HepG2 (cell line): Measurements from ENCODE around the gene E2F3. TPM values are rescaled to one million over a fixed set of nuclear protein-coding genes. Genes with fewer than 3 reads are reported as not detected.

ENCODE experiments used
- BATF2 ChIP-seq: sonication (generic); formaldehyde crosslinking; IDR thresholded peaks from 2 replicates; pipeline ENCODE4 v1.8.0; 2022; ENCODE audit warnings: mild to moderate bottlenecking, missing genetic modification reagents, moderate library complexity
- FOSL1 ChIP-seq: sonication (generic); formaldehyde crosslinking; IDR thresholded peaks from 2 replicates; pipeline ENCODE4 v1.9.0; 2021; ENCODE audit warnings: missing genetic modification reagents, borderline replicate concordance
- GPN1 ChIP-seq: sonication (generic); formaldehyde crosslinking; IDR thresholded peaks from 2 replicates; pipeline ENCODE4 v1.5.1; 2020; ENCODE audit warnings: missing genetic modification reagents, borderline replicate concordance
- HINFP ChIP-seq: sonication (generic); formaldehyde crosslinking; IDR thresholded peaks from 2 replicates; pipeline ENCODE4 v1.4.0; 2020; ENCODE audit warnings: low read depth, mild to moderate bottlenecking, missing genetic modification reagents
- HNF4A ChIP-seq: sonication (generic); formaldehyde crosslinking; IDR thresholded peaks from 2 replicates; pipeline ENCODE4 v1.4.0; 2020; ENCODE audit warnings: missing genetic modification reagents
- NBN ChIP-seq: fragments of 450-650 bp; conservative IDR thresholded peaks from 2 replicates; pipeline ENCODE4 v1.6.1; 2017
- PAF1 ChIP-seq: IDR thresholded peaks from 2 replicates; pipeline ENCODE4 v1.6.1; 2016; ENCODE audit warnings: missing genetic modification reagents, missing compliant biosample characterization
- PLSCR1 ChIP-seq: sonication (generic); formaldehyde crosslinking; IDR thresholded peaks from 2 replicates; pipeline ENCODE4 v1.5.0; 2020; ENCODE audit warnings: missing genetic modification reagents, mild to moderate bottlenecking, borderline replicate concordance
- PRMT3 ChIP-seq: sonication (generic); formaldehyde crosslinking; IDR thresholded peaks from 2 replicates; pipeline ENCODE4 v1.8.1; 2022; ENCODE audit warnings: low read depth, mild to moderate bottlenecking, moderate library complexity, missing genetic modification reagents, borderline replicate concordance
- SATB2 ChIP-seq: sonication (generic); formaldehyde crosslinking; IDR thresholded peaks from 2 replicates; pipeline ENCODE4 v1.5.0; 2020; ENCODE audit warnings: missing genetic modification reagents
- SMAD9 ChIP-seq: sonication (generic); formaldehyde crosslinking; IDR thresholded peaks from 2 replicates; pipeline ENCODE4 v1.5.1; 2020; ENCODE audit warnings: mild to moderate bottlenecking, missing genetic modification reagents
- SRSF1 ChIP-seq: fragments of 200-400 bp; formaldehyde crosslinking; optimal IDR thresholded peaks from 2 replicates; pipeline ENCODE3; 2017; ENCODE audit warnings: mild to moderate bottlenecking, low read depth, low read length, moderate library complexity
- STAT6 ChIP-seq: sonication (generic); formaldehyde crosslinking; IDR thresholded peaks from 2 replicates; pipeline ENCODE4 v1.4.0; 2020; ENCODE audit warnings: missing genetic modification reagents, mild to moderate bottlenecking, borderline replicate concordance
- THYN1 ChIP-seq: sonication (generic); formaldehyde crosslinking; IDR thresholded peaks from 2 replicates; pipeline ENCODE4 v1.8.1; 2023; ENCODE audit warnings: low read depth, mild to moderate bottlenecking, moderate library complexity, missing genetic modification reagents, borderline replicate concordance
- ZBTB7A ChIP-seq: sonication (generic); formaldehyde crosslinking; IDR thresholded peaks from 2 replicates; pipeline ENCODE4 v1.8.0; 2022; ENCODE audit warnings: mild to moderate bottlenecking, missing genetic modification reagents
- ZMYM2 ChIP-seq: sonication (generic); formaldehyde crosslinking; IDR thresholded peaks from 2 replicates; pipeline ENCODE4 v1.8.0; 2022; ENCODE audit warnings: mild to moderate bottlenecking, missing genetic modification reagents
- ZNF550 ChIP-seq: sonication (generic); formaldehyde crosslinking; IDR thresholded peaks from 2 replicates; pipeline ENCODE4 v1.4.0; 2020; ENCODE audit warnings: mild to moderate bottlenecking, missing genetic modification reagents, borderline replicate concordance
- ZNF557 ChIP-seq: sonication (generic); formaldehyde crosslinking; IDR thresholded peaks from 2 replicates; pipeline ENCODE4 v1.4.0; 2020; ENCODE audit warnings: missing genetic modification reagents
- ZNF703 ChIP-seq: sonication (generic); formaldehyde crosslinking; IDR thresholded peaks from 2 replicates; pipeline ENCODE4 v1.5.1; 2020; ENCODE audit warnings: missing genetic modification reagents, mild to moderate bottlenecking, moderate library complexity, borderline replicate concordance
- polyA plus RNA-seq, 8 experiments: library from polyadenylated mRNA; depleted of rRNA in 3 of 8; stranded (reverse) in 7 of 8; unstranded in 1 of 8; fragments of >200 nt; fragmentation: Illumina TruSeq in 4 of 8; extraction: Trizol in 4 of 8; gene quantifications; 2 replicates each; pipeline versions ENCODE4 v1.2.1 to v1.2.3, GENCODE V29; 2011 to 2016; ENCODE audit warnings: low read depth in 4 of 8, missing spikeins in 1 of 8, mixed read lengths in 1 of 8; ENCODE audit not compliant: insufficient read depth in 1 of 8
- total RNA-seq, 5 experiments: library from RNA; depleted of rRNA; stranded (reverse); fragments of >200 nt; fragmentation: Illumina TruSeq; extraction: Trizol; gene quantifications; 2 replicates each; pipeline ENCODE4 v1.2.3, GENCODE V29; 2016; ENCODE audit warnings: low read depth in 1 of 5
- TF ChIP-seq, protein P1 (sequence below): sonication (generic); formaldehyde crosslinking; IDR thresholded peaks from 2 replicates; pipeline ENCODE4 v1.8.1; 2023; ENCODE audit warnings: mild to moderate bottlenecking, missing genetic modification reagents
- TF ChIP-seq, protein P2 (sequence below): sonication (generic); formaldehyde crosslinking; conservative IDR thresholded peaks from 2 replicates; pipeline ENCODE4 v1.4.0; 2020; ENCODE audit warnings: missing genetic modification reagents

The E2F3 gene
- total and polyA plus RNA-seq, 2 of the 13 experiments (the other 11 are each of a cell fraction or from before 2014, with no cell fraction given), result 8.5 to 12.7 TPM

DNA sequence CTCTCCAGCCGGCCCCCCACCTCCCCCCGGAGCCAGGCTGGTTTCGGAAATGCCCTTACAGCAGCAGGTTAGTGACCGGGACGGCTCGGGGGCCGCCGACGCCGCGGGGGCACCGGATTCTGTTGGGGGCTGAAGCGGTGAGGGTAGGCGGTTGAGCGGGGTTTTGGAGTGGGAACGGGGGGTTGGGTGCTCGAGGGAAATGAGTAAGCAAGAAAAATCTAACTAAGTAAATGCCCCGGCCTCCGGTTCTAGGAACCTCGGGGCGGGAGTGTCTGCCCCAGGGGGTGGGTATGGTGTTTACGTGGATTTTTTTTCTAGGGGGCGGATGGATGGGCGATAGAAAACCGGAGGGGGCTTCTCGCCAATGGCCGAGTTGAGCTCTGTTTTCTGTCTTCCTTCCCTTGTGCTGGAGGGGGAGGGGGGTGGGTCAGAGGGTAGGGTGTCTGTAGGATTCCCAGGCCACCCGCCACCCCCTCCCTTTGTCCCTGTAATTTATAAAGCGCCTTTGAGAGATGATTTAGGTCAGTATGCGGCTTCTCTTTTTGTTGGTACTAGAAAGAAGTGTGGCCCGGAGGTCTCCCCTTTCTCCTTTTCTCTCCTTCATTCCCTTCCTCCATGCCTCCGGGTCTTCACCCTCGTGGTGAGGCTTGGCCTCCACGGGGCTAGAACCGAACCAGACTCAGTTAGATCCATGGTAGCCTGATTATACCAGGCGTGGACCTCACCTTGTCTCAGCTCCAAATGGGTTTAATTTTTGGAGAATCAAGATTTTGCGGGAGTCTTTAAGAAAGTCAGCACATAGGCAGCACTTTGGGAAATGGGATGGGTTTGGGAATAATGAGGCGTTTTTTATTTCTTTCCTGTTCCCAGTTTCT lies 2.3 kb downstream of the E2F3 start (continued):
- TF ChIP-seq SATB2 (CRISPR knock-in tag) (no peak), THYN1 (no peak), STAT6 (CRISPR knock-in tag) (no peak), PLSCR1 (CRISPR knock-in tag) (no peak), GPN1 (no peak), BATF2 (CRISPR knock-in tag) (no peak), ZMYM2 (CRISPR knock-in tag) (no peak), ZNF557 (CRISPR knock-in tag) (no peak), NBN (no peak), HNF4A (CRISPR knock-in tag) (no peak), PAF1 (no peak), ZBTB7A (CRISPR knock-in tag) (no peak), ZNF703 (CRISPR knock-in tag) (no peak), ZNF550 (CRISPR knock-in tag) (no peak), PRMT3 (CRISPR knock-in tag) (no peak), HINFP (CRISPR knock-in tag) (no peak), FOSL1 (no peak), SMAD9 (CRISPR knock-in tag) (no peak), SRSF1 (no peak)
- TF ChIP-seq, protein P1, sequence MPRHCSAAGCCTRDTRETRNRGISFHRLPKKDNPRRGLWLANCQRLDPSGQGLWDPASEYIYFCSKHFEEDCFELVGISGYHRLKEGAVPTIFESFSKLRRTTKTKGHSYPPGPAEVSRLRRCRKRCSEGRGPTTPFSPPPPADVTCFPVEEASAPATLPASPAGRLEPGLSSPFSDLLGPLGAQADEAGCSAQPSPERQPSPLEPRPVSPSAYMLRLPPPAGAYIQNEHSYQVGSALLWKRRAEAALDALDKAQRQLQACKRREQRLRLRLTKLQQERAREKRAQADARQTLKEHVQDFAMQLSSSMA (CRISPR knock-in tag), result no peak
- TF ChIP-seq, protein P2, sequence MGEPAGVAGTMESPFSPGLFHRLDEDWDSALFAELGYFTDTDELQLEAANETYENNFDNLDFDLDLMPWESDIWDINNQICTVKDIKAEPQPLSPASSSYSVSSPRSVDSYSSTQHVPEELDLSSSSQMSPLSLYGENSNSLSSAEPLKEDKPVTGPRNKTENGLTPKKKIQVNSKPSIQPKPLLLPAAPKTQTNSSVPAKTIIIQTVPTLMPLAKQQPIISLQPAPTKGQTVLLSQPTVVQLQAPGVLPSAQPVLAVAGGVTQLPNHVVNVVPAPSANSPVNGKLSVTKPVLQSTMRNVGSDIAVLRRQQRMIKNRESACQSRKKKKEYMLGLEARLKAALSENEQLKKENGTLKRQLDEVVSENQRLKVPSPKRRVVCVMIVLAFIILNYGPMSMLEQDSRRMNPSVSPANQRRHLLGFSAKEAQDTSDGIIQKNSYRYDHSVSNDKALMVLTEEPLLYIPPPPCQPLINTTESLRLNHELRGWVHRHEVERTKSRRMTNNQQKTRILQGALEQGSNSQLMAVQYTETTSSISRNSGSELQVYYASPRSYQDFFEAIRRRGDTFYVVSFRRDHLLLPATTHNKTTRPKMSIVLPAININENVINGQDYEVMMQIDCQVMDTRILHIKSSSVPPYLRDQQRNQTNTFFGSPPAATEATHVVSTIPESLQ (CRISPR knock-in tag), result no peak
